Heart left ventricle (tissue), 16 donors: ENCODE measurements around the gene TRAPPC2B. TPM values are rescaled to one million over a fixed set of nuclear protein-coding genes. Genes with fewer than 3 reads are reported as not detected.

Experiments
- ATAC-seq, 4 donors: fragments of 200-7000 bp; cut with Tn5 transposase; one replicate each; pipeline ENCODE4 v1.9.1; 2020 to 2022; ENCODE audit warnings: moderate library complexity in 4 of 4, mild to moderate bottlenecking in 3 of 4, moderate number of reproducible peaks in 1 of 4
- DNase-seq, 5 donors: peaks; one replicate each; pipeline ENCODE4 v3.0.0-alpha.2; 2020
- H3K27ac ChIP-seq, 12 donors: fragments of 200-600 bp; sonication (generic) in 4 of 12; one replicate each; pipeline versions ENCODE4 v1.5.0 to v1.8.0; 2016 to 2022; ENCODE audit warnings: mild to moderate bottlenecking in 2 of 12
- H3K27me3 ChIP-seq, 9 donors: fragments of 200-600 bp; sonication (generic) in 2 of 9; one replicate each; pipeline versions ENCODE4 v1.5.1 to v1.8.0; 2016 to 2022; ENCODE audit warnings: mild to moderate bottlenecking in 3 of 9
- H3K36me3 ChIP-seq, 9 donors: fragments of 200-600 bp; sonication (generic) in 2 of 9; one replicate each; pipeline versions ENCODE4 v1.5.0 to v1.8.0; 2018 to 2022; ENCODE audit warnings: mild to moderate bottlenecking in 2 of 9
- H3K4me1 ChIP-seq, 12 donors: fragments of 200-600 bp; sonication (generic) in 4 of 12; one replicate each; pipeline versions ENCODE4 v1.5.0 to v1.8.0; 2016 to 2022; ENCODE audit warnings: mild to moderate bottlenecking in 3 of 12
- H3K4me3 ChIP-seq, 12 donors: fragments of 200-600 bp; sonication (generic) in 4 of 12; one replicate each; pipeline versions ENCODE4 v1.5.0 to v1.8.0; 2017 to 2022; ENCODE audit warnings: mild to moderate bottlenecking in 9 of 12, moderate library complexity in 4 of 12
- H3K9me3 ChIP-seq, 12 donors: fragments of 200-600 bp; sonication (generic) in 4 of 12; one replicate each; pipeline versions ENCODE4 v1.5.0 to v1.8.0; 2016 to 2022; ENCODE audit warnings: mild to moderate bottlenecking in 1 of 12
- POLR2A ChIP-seq, 2 donors: fragments of 450-650 bp; IDR thresholded peaks; one replicate each; pipeline ENCODE4 v1.6.1; 2017; ENCODE audit warnings: antibody characterized with exemption in 2 of 2, mild to moderate bottlenecking in 2 of 2, moderate library complexity in 2 of 2
- WGBS, 4 donors: extraction: QIAGEN DNeasy Blood & Tissue Kit in 2 of 4; methylation state at CpG; one replicate each; pipeline versions ENCODE4 v1.1.5 to v1.1.7; 2013 to 2018; 5-methylcytosine and 5-hydroxymethylcytosine counted together
- intact Hi-C, 10 donors: fragments of 100-400 bp; cut with DNase I; formaldehyde crosslinking; loops; one replicate each; pipeline versions ENCODE4 v1.11.1 to v1.14.2; 2022
- polyA plus RNA-seq, 2 donors: library from polyadenylated mRNA; stranded (reverse); fragments of 200-250 nt; gene quantifications; one replicate each; pipeline ENCODE4 v1.2.3, GENCODE V29; 2013
- total RNA-seq, 9 donors: library from RNA; depleted of rRNA in 2 of 9; stranded (reverse); fragments of >200 nt in 2 of 9; fragmentation: NEBNext Ultra II Directional in 3 of 9; extraction: Animal tissue kit (Norgen Biotek cat#: 25700) in 3 of 9; gene quantifications; one replicate each; pipeline versions ENCODE4 v1.1.0 to v1.2.4, GENCODE V29; 2016 to 2023
- TF ChIP-seq, protein P1 (sequence below), 12 donors: fragments of 200-600 bp; sonication (generic) in 4 of 12; IDR thresholded peaks; one replicate each; pipeline versions ENCODE4 v1.5.0 to v1.8.0; 2018 to 2022; ENCODE audit warnings: antibody characterized with exemption in 12 of 12, mild to moderate bottlenecking in 5 of 12
- donor health status: ischemic (EF 13 %, LVEDD 7.1; RV severe dilation, severe dysfunction).
- donor health status: healthy with polysubstance abuse.
- donor health status: DM: no; HTN: yes; CAD: no.
- donor health status: DM: no; HTN: no; CAD: no.
- donor health status: ischemic (EF 25% LVEDD 6.9; RV normal size, moderate dysfunction).
- donor health status: ischemic (EF 25% LVEDD 5.7; RV mildly dilated, moderate dysfunction).
- donor health status: healthy.
- donor health status: DM: yes; HTN: yes; CAD: no.
- donor health status: ischemic (EF 35%, LVEDD 5.7; RV mildly dilated, moderate dysfunction).
- donor health status: nonischemic (EF 11% LVEDD 7.7; RV severe dilation, severe dysfunction).
- donor health status: DM: yes; HTN: yes; CAD: no.
- donor health status: PGD.
- donor health status: ischemic (EF 29% LVEDD 5.4; RV normal size, mild dysfunction).
- donor health status: nonischemic (EF 23%, LVEDD 6.1; RV moderate dilation, normal function).

Gene TRAPPC2B
- total and polyA plus RNA-seq, 11 donors = 7.4 to 35.6 (median 13.4) TPM

DNA sequence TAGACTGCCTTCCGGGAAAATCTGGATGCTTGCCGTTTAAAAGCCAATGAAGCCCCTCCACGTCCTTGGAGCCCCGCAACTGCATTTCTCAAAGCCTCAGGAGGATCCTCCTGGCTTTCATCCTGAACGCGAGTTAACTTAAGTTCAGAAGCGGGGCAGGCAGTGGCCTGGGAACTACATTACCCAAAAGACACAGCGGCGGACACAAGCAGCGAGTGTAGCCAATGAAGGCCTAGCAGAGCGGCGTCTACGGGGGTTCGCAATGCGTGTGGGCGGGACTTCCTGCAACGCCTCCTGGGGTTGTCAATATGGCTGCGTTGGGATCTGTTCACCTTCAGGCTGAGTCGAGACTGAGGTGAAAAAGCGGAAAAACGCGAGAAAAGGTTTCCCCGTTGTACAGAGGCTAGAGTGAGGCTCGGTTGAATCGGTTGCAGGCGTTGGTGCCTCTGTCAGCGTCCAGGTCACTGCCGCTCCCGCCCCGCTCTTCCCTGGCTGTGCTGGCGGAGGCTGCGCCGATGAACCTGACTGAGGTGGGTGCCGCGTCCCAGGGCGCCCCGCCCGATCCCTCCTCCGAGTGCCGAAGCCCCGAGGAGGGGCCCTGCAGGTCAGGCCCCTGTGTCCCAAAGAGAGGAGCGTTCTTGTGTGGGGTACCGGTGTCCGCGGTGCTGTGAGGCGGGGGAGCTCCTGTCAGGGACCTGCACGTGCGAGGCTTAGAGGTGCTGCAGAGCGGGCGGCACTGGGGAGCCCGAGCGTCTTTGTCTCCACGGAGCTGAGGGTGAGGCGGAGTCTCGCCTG lies 47.7 kb downstream of the TRAPPC2B start, which contains the start of gene ZNF17:
Gene ZNF17 (plus strand): TSS at position 285 of the 795 bp plus-strand sequence. CDS start 2,455 bp downstream, outside the sequence.
- Histone ChIP-seq H3K27me3 (no peaks in the 10 kb centered on the region), H3K4me1 (peaks cover 0 to 37% (median 15%) of the 10 kb centered on the region in 12 donors), H3K27ac (peak within 1 kb of the TSS; percentile 55 to 84 (median 80)), H3K4me3 (peak within 1 kb of the TSS; percentile 73 to 98 (median 88)), H3K36me3 (peaks cover 0 to 34% (median 24%) of the 10 kb centered on the region in 9 donors), H3K9me3 (peaks cover 0 to 8% (median 0%) of the 10 kb centered on the region in 12 donors)
- DNase-seq (peak; percentile 94 to 96 (median 95)), ATAC-seq (peak; percentile 99 to 100 (median 100))
- intact Hi-C loops = loop anchor here in 2 of 10 donors (2.0 to 10.0 kb wide), 2 partner anchors 24 to 744 kb away; partner anchors contain the start of genes ZNF329 (in 1 of the 2) and ZNF749 (in 1 of the 2)
- TF ChIP-seq POLR2A (IDR thresholded peaks at IDR 0.05) = peak in 1 of 2 donors; percentile 71
- TF ChIP-seq, protein P1, sequence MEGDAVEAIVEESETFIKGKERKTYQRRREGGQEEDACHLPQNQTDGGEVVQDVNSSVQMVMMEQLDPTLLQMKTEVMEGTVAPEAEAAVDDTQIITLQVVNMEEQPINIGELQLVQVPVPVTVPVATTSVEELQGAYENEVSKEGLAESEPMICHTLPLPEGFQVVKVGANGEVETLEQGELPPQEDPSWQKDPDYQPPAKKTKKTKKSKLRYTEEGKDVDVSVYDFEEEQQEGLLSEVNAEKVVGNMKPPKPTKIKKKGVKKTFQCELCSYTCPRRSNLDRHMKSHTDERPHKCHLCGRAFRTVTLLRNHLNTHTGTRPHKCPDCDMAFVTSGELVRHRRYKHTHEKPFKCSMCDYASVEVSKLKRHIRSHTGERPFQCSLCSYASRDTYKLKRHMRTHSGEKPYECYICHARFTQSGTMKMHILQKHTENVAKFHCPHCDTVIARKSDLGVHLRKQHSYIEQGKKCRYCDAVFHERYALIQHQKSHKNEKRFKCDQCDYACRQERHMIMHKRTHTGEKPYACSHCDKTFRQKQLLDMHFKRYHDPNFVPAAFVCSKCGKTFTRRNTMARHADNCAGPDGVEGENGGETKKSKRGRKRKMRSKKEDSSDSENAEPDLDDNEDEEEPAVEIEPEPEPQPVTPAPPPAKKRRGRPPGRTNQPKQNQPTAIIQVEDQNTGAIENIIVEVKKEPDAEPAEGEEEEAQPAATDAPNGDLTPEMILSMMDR (IDR thresholded peaks at IDR 0.05) = no peak
- 0% methylated on average over 51 to 55 of the region's 55 CpGs for WGBS, 4 donors

Other genes starting within 250 kb of the TRAPPC2B start
- not detected for gene USP29, start 243.6 kb upstream of the TRAPPC2B start, total RNA-seq
- gene USP29, start 243.6 kb upstream of the TRAPPC2B start, polyA plus RNA-seq = not detected
- gene ZIM3, start 218.3 kb upstream of the TRAPPC2B start, total RNA-seq = not detected
- not detected for gene ZIM3, start 218.3 kb upstream of the TRAPPC2B start, polyA plus RNA-seq
- gene DUXA, start 196.1 kb upstream of the TRAPPC2B start, total RNA-seq = not detected
- not detected for gene DUXA, start 196.1 kb upstream of the TRAPPC2B start, polyA plus RNA-seq
- gene ZNF264, start 172.1 kb upstream of the TRAPPC2B start, total RNA-seq = 10 to 100 TPM; 13.3 to 30.1 (median 20.3) TPM
- 1 to 10 TPM; 3.4 to 4.9 TPM for gene ZNF264, start 172.1 kb upstream of the TRAPPC2B start, polyA plus RNA-seq
- 1 to 10 TPM in 6 of 9 donors, under 1 TPM in 1, not detected in 2; 0.91 to 3.7 (median 1.5) TPM for gene AURKC, start 132.5 kb upstream of the TRAPPC2B start, total RNA-seq
- gene AURKC, start 132.5 kb upstream of the TRAPPC2B start, polyA plus RNA-seq = 1 to 10 TPM; 1.0 to 1.3 TPM
- 10 to 100 TPM in 7 of 9 donors, 1 to 10 TPM in 2; 7.0 to 15.3 (median 11.4) TPM for gene ZNF805, start 122.9 kb upstream of the TRAPPC2B start, total RNA-seq
- gene ZNF805, start 122.9 kb upstream of the TRAPPC2B start, polyA plus RNA-seq = 1 to 10 TPM in 1 of 2 donors, under 1 TPM in 1; 0.80 to 2.4 TPM
- gene ZNF460, start 83.1 kb upstream of the TRAPPC2B start, total RNA-seq = 10 to 100 TPM; 20.1 to 47.9 (median 38.0) TPM
- gene ZNF460, start 83.1 kb upstream of the TRAPPC2B start, polyA plus RNA-seq = 1 to 10 TPM; 3.6 to 4.6 TPM
- 1 to 10 TPM; 4.3 to 9.1 (median 7.1) TPM for gene ZNF543, start 43.1 kb upstream of the TRAPPC2B start, total RNA-seq
- gene ZNF543, start 43.1 kb upstream of the TRAPPC2B start, polyA plus RNA-seq = 1 to 10 TPM; 1.6 to 2.0 TPM
- gene ZNF304, start 12.3 kb upstream of the TRAPPC2B start, total RNA-seq = 10 to 100 TPM in 4 of 9 donors, 1 to 10 TPM in 5; 7.0 to 14.5 (median 9.7) TPM
- 1 to 10 TPM; 2.7 to 6.1 TPM for gene ZNF304, start 12.3 kb upstream of the TRAPPC2B start, polyA plus RNA-seq
- gene ZNF547, start within 50 bp of the TRAPPC2B start, total RNA-seq = 1 to 10 TPM; 1.9 to 3.7 (median 2.6) TPM
- 1 to 10 TPM; 1.7 to 2.0 TPM for gene ZNF547, start within 50 bp of the TRAPPC2B start, polyA plus RNA-seq
- 10 to 100 TPM; 11.6 to 20.3 (median 15.3) TPM for gene ZNF548, start 26.3 kb downstream of the TRAPPC2B start, total RNA-seq
- gene ZNF548, start 26.3 kb downstream of the TRAPPC2B start, polyA plus RNA-seq = 10 to 100 TPM in 1 of 2 donors, 1 to 10 TPM in 1; 5.1 to 12.0 TPM
- gene ZNF17, start 47.6 kb downstream of the TRAPPC2B start, total RNA-seq = 10 to 100 TPM in 2 of 9 donors, 1 to 10 TPM in 7; 3.9 to 13.5 (median 9.0) TPM
- gene ZNF17, start 47.6 kb downstream of the TRAPPC2B start, polyA plus RNA-seq = 1 to 10 TPM; 3.2 to 8.5 TPM
- 1 to 10 TPM; 2.0 to 8.2 (median 3.7) TPM for gene ZNF749, start 71.8 kb downstream of the TRAPPC2B start, total RNA-seq
- 10 to 100 TPM in 1 of 2 donors, 1 to 10 TPM in 1; 1.2 to 17.4 TPM for gene ZNF749, start 71.8 kb downstream of the TRAPPC2B start, polyA plus RNA-seq
- 1 to 10 TPM; 2.1 to 6.2 (median 3.0) TPM for gene VN1R1, start 93.6 kb downstream of the TRAPPC2B start, total RNA-seq
- 1 to 10 TPM; 1.6 to 2.2 TPM for gene VN1R1, start 93.6 kb downstream of the TRAPPC2B start, polyA plus RNA-seq
- 10 to 100 TPM; 15.7 to 30.1 (median 24.1) TPM for gene ZNF772, start 114.0 kb downstream of the TRAPPC2B start, total RNA-seq
- gene ZNF772, start 114.0 kb downstream of the TRAPPC2B start, polyA plus RNA-seq = 1 to 10 TPM; 4.2 to 9.1 TPM
- gene ZNF419, start 124.2 kb downstream of the TRAPPC2B start, total RNA-seq = 10 to 100 TPM in 3 of 9 donors, 1 to 10 TPM in 6; 5.6 to 11.5 (median 7.9) TPM
- 1 to 10 TPM; 6.2 to 7.3 TPM for gene ZNF419, start 124.2 kb downstream of the TRAPPC2B start, polyA plus RNA-seq
- 1 to 10 TPM; 4.1 to 7.3 (median 4.9) TPM for gene ZNF773, start 136.4 kb downstream of the TRAPPC2B start, total RNA-seq
- gene ZNF773, start 136.4 kb downstream of the TRAPPC2B start, polyA plus RNA-seq = 1 to 10 TPM; 4.4 to 5.5 TPM
- gene ZNF549, start 163.8 kb downstream of the TRAPPC2B start, total RNA-seq = 1 to 10 TPM; 2.5 to 5.2 (median 3.7) TPM
- gene ZNF549, start 163.8 kb downstream of the TRAPPC2B start, polyA plus RNA-seq = 1 to 10 TPM; 2.6 to 3.3 TPM
- 10 to 100 TPM in 1 of 9 donors, 1 to 10 TPM in 8; 3.6 to 10.1 (median 7.0) TPM for gene ZNF550, start 196.3 kb downstream of the TRAPPC2B start, total RNA-seq
- gene ZNF550, start 196.3 kb downstream of the TRAPPC2B start, polyA plus RNA-seq = 1 to 10 TPM; 4.2 to 4.8 TPM
- gene ZNF416, start 215.4 kb downstream of the TRAPPC2B start, total RNA-seq = 1 to 10 TPM; 3.3 to 7.3 (median 5.1) TPM
- gene ZNF416, start 215.4 kb downstream of the TRAPPC2B start, polyA plus RNA-seq = 1 to 10 TPM; 1.8 to 3.8 TPM
- gene ZIK1, start 220.6 kb downstream of the TRAPPC2B start, total RNA-seq = 1 to 10 TPM; 2.7 to 5.6 (median 4.4) TPM
- gene ZIK1, start 220.6 kb downstream of the TRAPPC2B start, polyA plus RNA-seq = 1 to 10 TPM; 1.1 to 8.0 TPM
- gene ZNF530, start 236.3 kb downstream of the TRAPPC2B start, total RNA-seq = 1 to 10 TPM; 2.7 to 7.5 (median 3.9) TPM
- gene ZNF530, start 236.3 kb downstream of the TRAPPC2B start, polyA plus RNA-seq = 1 to 10 TPM; 4.9 to 8.7 TPM